NK-92 (cell line): ENCODE measurements around the gene RUNX1.

Source experiments
- DNase-seq: peaks from one replicate; lab custom pipeline; 2025; ENCODE audit not compliant: unreplicated experiment; lab: John Stamatoyannopoulos, UW

The RUNX1 gene

DNA sequence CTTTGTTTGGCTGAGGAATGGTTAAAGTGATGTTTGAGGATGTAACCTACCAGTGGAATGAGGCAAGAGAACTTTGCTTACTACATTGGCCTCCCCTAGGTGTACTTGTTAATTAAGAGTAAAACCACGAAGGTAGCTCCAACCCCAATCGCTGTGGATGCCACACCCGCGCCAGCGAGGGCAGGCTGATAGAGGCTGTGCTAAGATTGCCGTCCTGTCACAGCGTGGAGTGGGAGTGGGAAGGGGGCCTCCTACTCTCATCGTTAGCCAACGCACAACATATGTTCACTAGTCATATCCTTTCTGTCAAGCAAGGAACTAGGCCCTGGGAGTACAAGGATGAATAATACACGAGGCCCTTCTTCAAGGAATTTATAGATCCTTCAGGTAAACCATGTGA lies 99.6 kb downstream of the RUNX1 start:
- no peak for DNase-seq

DNA sequence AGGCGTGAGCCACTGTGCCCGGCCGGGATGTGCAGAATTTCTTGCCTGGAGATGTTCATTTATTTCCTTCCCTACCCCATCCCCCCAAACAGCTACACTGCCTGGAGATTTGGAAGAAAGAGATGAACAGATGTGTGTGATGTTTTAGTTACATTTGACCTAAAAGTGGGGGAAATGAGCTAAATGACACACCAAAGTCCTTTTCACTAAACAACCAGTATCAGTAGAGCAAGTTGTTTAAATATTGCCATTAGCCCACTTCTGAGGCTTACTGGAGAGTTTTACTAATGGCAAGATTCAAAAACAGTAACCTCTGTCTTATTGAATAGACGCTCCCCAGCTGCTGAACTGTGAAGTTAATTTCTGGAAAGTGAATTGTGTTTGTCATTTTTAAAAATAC lies 100.1 kb downstream of the RUNX1 start:
- no peak for DNase-seq

DNA sequence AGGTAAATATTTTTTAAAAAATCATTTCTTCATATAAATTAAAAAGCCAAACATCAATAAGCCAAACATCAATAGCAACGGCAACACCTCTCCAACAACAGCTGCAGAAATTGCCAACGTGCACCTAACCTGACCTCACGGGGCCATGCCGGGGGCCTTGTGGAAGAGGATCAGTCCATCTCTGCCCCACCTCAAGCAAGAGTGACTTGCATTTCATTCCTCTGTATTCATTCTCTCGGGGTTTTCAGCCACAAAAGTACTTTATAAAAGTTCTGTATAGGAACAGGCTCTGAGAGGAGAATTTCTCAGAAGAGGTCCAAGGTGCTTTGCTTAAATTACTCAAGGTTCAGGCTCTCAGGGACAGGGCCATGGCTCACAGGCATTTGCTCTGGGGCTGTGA lies 100.9 kb downstream of the RUNX1 start:
- DNase-seq, result no peak

DNA sequence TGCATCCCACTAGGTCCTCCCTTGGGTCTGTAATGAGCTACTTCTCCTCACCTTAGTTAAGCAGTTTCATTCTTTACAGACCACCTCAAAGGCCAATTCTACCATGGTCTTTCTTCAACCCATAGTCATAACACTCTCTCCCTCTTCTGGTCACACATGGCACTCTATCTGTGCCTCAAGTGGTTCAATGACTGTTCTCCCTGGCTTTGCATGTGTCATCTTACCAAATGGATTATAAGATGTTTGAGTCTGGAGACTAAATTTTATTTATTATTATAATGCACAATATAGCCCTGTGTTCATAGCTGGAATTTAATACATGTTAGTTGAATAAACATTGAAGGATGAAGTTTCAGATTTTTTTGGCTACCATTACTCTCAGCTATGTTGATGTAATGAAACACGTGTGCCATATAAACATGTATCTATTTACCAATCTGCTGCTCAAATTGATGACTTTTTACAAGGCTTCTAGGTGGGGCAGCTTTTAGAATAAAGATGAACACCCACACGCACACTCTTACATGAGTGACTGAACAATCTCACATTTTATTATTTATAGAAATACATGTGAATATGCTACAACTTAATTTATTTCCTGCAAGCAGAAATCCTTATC lies 102.1 kb downstream of the RUNX1 start:
- no peak for DNase-seq

- no peak for DNase-seq
Measured at GRCh38 chr21:34946385-34946840, 102.7 kb downstream of the RUNX1 start.

- DNase-seq, result no peak
Measured at GRCh38 chr21:34945288-34945687, 103.8 kb downstream of the RUNX1 start.

- DNase-seq, result no peak
Measured at GRCh38 chr21:34944015-34944755, 104.9 kb downstream of the RUNX1 start.

- no peak for DNase-seq
Measured at GRCh38 chr21:34942911-34943310, 106.2 kb downstream of the RUNX1 start.

GRCh38 chr21:34941162-34941561 lies 107.9 kb downstream of the RUNX1 start:
- DNase-seq, result no peak

- no peak for DNase-seq
Measured at GRCh38 chr21:34939673-34940331, 109.3 kb downstream of the RUNX1 start.

DNA sequence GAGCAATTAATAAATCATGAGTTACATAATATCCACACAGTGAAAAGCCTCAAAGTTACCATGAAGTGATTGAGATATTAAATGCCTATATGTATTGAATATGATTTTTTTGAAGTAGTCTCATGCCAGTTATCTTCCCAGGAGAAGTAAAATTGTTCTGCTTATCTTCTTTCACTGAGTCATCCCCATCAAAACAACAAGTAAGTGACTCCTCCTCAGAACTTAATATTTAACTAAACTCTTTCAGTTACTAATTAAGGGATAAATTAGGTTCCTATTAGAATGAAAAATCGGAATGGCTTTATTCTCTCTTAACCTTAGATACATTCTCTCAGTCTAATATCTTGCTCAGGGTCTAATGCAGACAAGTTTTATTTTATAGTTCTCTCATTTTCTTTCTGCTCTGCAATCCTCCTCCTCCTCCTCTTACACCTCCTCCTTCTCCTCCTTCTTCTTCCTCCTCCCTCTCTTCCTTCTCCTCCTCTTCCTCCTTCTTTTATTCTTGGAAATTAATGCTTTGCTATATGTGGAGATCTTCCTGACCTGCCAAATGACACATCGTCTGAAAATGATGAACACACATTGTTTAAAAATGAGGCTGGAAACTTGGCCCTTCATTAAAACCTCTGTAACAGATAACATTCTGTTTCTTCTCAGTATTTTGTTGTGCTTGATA lies 110.9 kb downstream of the RUNX1 start:
- no peak for DNase-seq

DNA sequence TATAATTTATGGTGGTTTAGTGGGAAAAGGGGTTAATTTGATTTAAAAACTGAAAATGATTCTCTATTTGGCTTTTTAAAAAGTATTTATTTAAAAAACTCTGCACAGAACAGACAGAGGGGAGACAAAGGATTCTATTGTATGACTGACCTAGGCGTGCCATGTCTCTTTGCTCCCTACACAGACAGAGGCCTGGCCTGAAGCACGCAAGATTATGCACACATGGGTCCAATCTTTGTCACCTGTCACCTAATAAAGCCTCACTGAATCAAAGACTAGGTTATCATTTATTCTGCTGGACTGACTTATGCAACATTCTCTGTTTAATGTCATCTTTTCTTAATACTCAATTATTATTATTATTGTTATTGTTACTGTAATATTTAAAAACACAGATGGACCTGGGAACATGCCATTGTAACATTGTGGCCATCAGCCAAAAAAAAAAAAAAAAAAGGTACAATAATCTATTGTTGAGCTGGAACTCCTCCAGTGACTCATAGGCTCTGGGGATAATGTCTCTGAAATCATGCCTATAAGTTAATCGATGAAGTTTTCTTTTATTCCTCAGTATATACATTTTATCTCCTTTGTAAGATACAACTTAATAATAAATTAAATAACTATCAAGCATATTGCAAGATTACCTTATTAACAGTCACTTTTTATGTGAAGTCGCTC lies 112.1 kb downstream of the RUNX1 start:
- no peak for DNase-seq

DNA sequence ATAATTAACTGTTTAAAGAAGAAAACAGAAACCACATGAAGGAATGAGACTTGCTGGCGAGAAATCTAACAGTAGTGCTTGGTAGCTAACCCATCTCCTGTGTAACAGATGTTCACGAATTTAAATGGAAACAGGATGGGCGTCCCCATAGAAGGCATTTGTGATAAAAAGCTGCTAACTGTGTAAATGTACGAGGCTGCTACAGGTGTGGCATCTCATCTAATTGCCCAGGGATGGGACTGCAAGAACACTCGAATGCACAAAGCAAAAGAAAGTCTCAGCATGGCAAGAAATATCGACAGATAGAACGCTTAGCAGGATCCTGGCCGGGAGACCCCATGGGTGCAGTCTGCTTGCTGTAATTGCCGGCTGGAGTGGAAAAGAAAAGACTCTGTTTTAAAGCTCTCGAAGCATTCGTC lies 112.7 kb downstream of the RUNX1 start:
- no peak for DNase-seq

DNA sequence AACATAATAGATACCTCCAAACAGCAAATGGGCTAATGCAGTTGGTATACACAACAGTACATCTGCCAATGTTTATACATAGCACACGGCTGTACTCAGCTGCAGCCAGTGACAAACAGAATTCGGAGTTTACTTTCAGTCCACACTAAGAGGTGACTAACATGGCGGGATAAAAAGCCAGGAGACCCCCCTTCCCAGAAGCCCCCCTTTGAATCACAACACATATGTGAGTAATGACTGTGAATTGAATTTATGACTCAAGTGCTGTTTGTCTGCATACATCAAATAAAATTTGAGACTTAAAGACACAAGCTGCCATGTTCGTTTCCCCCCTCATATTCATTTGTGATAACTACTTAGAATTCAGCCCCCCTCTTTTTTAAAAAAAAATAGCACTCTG lies 113.2 kb downstream of the RUNX1 start:
- no peak for DNase-seq

- DNase-seq, result no peak
Measured at GRCh38 chr21:34935452-34935851, 113.7 kb downstream of the RUNX1 start.

DNA sequence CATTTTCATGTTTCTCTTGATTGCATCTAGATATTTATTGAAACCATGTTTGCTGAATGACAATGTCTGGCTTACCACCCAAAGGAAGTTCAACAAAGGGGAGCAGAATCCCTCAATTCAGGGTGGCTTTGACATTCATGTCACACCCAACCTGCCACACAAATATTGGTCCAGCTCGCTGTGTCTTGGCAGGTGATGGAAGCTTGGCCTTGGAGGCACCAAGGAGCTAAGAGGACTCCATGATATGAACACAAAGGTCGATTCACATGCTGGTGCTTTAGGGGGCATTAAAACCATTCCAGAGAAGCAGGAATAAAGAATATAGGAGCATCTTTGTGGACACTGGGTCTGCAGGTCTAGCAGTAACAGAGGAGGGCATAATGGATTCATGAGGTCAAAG lies 114.8 kb downstream of the RUNX1 start:
- DNase-seq, result no peak

DNA sequence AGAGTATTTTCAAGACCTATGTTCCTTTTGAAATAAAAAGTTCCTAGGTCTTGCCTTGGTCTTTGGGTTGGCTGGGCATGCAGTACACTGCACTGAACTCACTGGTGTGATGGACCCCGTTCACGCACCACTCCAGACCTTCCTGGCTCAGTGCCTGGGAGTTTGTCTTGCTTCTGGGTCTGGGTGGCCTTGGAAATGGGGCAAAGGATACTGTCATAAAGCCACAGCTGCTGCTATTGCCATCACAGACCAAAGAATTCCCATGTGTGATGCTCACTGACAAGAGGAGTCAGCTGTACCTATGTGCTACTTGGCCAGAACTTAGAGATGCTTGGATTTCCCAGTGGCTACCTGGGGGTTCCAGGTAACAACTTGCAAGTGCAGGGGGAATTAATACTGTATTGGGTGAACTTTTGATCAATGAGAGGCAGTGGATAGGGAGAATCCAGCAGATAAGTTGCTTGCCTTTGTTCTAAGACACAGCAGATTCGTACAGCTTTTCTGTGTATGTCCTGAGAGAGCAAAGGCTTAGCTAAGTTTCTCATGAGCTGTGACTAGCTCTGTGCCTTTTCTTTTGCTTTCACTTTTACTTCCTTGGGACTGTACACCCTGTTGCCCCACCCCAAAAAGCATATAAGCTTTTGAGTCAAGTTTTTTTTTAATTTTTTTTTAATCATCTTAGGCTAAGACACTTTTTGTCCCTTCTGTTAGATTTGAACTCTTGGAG lies 115.3 kb downstream of the RUNX1 start:
- no peak for DNase-seq

- DNase-seq, result no peak
Measured at GRCh38 chr21:34932233-34932632, 116.9 kb downstream of the RUNX1 start.

DNA sequence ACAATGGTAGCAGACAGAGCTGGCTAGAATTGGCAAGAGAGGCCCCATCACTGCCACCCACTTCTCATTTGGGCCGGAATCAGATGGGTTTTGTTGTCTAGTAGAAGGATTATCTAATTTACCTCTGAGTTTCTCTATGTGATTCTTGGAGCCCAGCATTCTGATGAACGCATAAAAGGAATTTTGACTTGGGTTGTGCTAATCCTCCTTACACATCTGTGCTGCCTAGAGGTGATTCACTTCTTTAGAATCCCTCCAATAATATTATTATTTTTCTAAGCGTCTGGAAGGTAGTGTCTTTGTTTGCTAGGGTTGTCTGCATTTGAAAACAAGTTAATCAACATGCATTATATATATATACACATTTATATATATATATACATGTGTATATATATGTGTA lies 118.1 kb downstream of the RUNX1 start:
- no peak for DNase-seq

DNA sequence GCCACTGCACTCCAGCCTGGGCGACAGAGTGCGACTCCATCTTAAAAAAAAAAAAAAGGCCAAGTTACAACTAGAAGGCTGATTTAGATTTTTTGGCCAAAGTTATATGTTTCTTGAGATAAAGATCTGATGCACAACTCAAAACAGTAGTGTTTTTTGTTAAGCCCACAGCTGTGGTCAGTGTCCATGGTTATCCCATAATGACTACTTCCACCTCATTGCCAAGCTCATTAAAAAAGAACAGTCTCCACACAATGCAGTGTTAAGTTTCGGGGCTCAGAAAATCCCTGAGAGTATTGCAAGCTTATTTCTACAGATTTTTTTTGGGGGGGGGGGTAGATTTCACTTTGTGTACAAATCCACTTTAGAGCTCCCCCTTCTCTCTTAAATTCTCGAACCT lies 120.5 kb downstream of the RUNX1 start:
- no peak for DNase-seq
